Parietal lobe (tissue), 1 donor: ENCODE data around the gene HMX1. TPM values are rescaled to one million over a fixed set of nuclear protein-coding genes. Genes with fewer than 3 reads are reported as not detected.

ENCODE experiments used
- total RNA-seq: library from RNA; depleted of rRNA; stranded (reverse); fragments of >200 nt; gene quantifications from one replicate; pipeline ENCODE4 v1.2.3, GENCODE V29; 2014

Gene HMX1
- 0.63 TPM for total RNA-seq

GRCh38 chr4:8871417-8872401 lies at the start of gene HMX1:
TSS of gene HMX1 (minus strand) at chr4:8871839. CDS start at chr4:8871614, 225 bp downstream.

